Lower lobe of right lung (tissue), 2 donors: ENCODE results near the gene ARMH3. TPM values are rescaled to one million over a fixed set of nuclear protein-coding genes. Genes with fewer than 3 reads are reported as not detected.
A peak's percentile ranks its signal among the peaks of the same experiment; 100 is the strongest.

Experiments
- ATAC-seq, 2 donors: fragments of 200-7000 bp; cut with Tn5 transposase; one replicate each; pipeline ENCODE4 v1.9.1; 2020 to 2022; ENCODE audit warnings: mild to moderate bottlenecking in 2 of 2, moderate library complexity in 2 of 2
- DNase-seq: peaks from one replicate; pipeline ENCODE4 v3.0.0-alpha.2; 2020
- H3K27ac ChIP-seq: fragments of 200-600 bp; one replicate; pipeline ENCODE4 v1.8.0; 2022
- H3K27me3 ChIP-seq: fragments of 200-600 bp; one replicate; pipeline ENCODE4 v1.8.0; 2022; ENCODE audit warnings: low read depth
- H3K36me3 ChIP-seq: fragments of 200-600 bp; one replicate; pipeline ENCODE4 v1.8.0; 2022; ENCODE audit warnings: mild to moderate bottlenecking
- H3K4me1 ChIP-seq: fragments of 200-600 bp; one replicate; pipeline ENCODE4 v1.8.0; 2022
- H3K4me3 ChIP-seq: fragments of 200-600 bp; one replicate; pipeline ENCODE4 v1.8.0; 2022; ENCODE audit warnings: mild to moderate bottlenecking
- H3K9me3 ChIP-seq: fragments of 200-600 bp; one replicate; pipeline ENCODE4 v1.8.0; 2022
- intact Hi-C: fragments of 100-400 bp; cut with DNase I; formaldehyde crosslinking; loops from one replicate; pipeline ENCODE4 v1.11.0; 2022
- total RNA-seq: library from RNA; stranded (reverse); fragmentation: NEBNext Ultra II Directional; extraction: Animal tissue kit (Norgen Biotek cat#: 25700); gene quantifications from one replicate; pipeline ENCODE4 v1.2.1, GENCODE V29; 2021
- TF ChIP-seq, protein P1 (sequence below): fragments of 200-600 bp; IDR thresholded peaks from one replicate; pipeline ENCODE4 v1.8.0; 2022; ENCODE audit warnings: antibody characterized with exemption, mild to moderate bottlenecking
- donor health status: DM: no; HTN: yes; CAD: no; lungs with severe emphysema.

The ARMH3 gene
- total RNA-seq, 1 donor from 2014 or later, result 38.6 TPM

DNA sequence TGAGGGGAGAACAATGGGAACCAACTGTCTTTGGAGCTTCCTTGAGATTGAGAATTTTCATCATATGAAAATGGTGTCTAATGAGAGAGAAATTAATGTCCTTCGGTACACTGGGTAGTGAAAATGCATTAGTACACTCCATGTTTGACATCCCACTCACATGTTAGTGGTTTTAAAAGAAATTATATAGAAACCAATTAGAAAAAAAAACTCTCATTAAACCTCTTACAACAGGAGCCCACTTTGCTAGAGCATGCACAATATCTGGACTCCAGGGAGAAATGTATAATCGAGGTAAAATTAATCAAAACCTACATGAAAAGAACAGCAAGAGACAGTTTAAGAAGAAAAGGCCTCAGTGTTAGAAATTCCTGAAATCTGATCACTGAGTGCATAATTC is 133.1 kb downstream of the ARMH3 start:
- peaks cover 6% of the 10 kb centered on the region for H3K36me3 ChIP-seq
- H3K27me3 ChIP-seq, result no peaks in the 10 kb centered on the region
- H3K27ac ChIP-seq, result no peak overlapping the region
- H3K4me3 ChIP-seq, result no peak overlapping the region
- TF ChIP-seq, protein P1, sequence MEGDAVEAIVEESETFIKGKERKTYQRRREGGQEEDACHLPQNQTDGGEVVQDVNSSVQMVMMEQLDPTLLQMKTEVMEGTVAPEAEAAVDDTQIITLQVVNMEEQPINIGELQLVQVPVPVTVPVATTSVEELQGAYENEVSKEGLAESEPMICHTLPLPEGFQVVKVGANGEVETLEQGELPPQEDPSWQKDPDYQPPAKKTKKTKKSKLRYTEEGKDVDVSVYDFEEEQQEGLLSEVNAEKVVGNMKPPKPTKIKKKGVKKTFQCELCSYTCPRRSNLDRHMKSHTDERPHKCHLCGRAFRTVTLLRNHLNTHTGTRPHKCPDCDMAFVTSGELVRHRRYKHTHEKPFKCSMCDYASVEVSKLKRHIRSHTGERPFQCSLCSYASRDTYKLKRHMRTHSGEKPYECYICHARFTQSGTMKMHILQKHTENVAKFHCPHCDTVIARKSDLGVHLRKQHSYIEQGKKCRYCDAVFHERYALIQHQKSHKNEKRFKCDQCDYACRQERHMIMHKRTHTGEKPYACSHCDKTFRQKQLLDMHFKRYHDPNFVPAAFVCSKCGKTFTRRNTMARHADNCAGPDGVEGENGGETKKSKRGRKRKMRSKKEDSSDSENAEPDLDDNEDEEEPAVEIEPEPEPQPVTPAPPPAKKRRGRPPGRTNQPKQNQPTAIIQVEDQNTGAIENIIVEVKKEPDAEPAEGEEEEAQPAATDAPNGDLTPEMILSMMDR, result no peak
- intact Hi-C loops, result no loop called here
- no peak for ATAC-seq
- H3K4me1 ChIP-seq, result no peaks in the 10 kb centered on the region
- H3K9me3 ChIP-seq, result no peaks in the 10 kb centered on the region
- no peak for DNase-seq

DNA sequence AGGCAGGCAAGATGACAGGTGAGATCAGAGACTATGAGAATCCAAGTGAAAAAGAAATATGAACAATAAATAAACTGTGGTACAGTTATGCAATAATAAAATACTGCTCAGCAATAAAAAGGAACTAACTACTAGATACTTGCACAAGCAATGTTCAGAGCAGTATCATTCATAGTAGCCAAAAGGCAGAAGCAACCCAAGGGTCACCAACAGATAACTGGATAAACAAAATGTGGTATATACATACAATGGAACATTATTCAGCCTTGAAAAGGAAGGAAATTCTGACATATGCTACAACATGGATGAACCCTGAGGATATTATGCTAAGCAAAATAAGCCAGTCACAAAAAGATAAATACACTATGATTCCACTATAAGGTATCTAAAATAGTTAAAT is 135.4 kb downstream of the ARMH3 start:
- ATAC-seq (peak in 1 of 2 donors; percentile 56), DNase-seq (no peak)
- TF ChIP-seq, protein P1, result no peak
- Histone ChIP-seq H3K27me3 (no peaks in the 10 kb centered on the region), H3K4me3 (no peak overlapping the region), H3K36me3 (peaks cover 6% of the 10 kb centered on the region), H3K4me1 (no peaks in the 10 kb centered on the region), H3K27ac (no peak overlapping the region), H3K9me3 (no peaks in the 10 kb centered on the region)
- intact Hi-C loops, result no loop called here

DNA sequence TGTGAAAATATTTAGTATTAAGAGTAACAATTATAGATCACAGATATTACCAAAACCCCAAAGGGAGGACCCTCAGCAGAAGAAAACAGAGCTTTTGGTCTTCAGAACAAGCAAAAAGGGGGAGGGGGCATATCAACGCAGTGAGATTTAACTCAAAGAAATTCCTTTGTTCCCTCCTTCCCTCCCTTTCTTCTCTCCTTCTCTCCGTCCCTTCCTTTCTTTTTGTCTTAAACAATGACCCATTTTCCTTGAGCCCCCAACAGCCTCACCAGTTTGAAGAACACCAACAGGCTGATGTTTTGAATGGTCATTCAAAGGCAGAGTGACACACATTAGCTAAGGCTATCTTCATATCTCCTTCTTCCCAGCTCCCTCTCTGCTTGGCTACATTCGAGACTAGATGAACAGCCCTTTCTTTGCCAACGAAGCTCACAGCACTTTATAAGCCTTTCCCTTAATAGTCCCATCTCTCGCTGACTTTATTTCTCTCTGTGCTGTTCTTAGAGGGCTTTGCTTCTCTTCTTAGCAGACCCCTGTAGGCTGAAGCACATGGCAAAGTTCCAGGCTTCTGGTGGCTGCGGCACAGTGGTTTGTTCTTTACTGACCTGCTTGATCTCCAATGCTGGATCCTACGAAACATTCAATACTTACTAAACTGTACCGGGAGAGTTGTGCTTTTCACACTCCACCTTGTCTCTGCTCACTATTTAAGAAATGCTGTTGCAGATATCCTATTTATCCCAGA is 136.8 kb downstream of the ARMH3 start:
- Histone ChIP-seq H3K27ac (no peak overlapping the region), H3K36me3 (peaks cover 8% of the 10 kb centered on the region), H3K27me3 (no peaks in the 10 kb centered on the region), H3K4me1 (no peaks in the 10 kb centered on the region), H3K4me3 (no peak overlapping the region), H3K9me3 (no peaks in the 10 kb centered on the region)
- TF ChIP-seq, protein P1, result no peak
- ATAC-seq (no peak), DNase-seq (no peak)
- intact Hi-C loops, result no loop called here

DNA sequence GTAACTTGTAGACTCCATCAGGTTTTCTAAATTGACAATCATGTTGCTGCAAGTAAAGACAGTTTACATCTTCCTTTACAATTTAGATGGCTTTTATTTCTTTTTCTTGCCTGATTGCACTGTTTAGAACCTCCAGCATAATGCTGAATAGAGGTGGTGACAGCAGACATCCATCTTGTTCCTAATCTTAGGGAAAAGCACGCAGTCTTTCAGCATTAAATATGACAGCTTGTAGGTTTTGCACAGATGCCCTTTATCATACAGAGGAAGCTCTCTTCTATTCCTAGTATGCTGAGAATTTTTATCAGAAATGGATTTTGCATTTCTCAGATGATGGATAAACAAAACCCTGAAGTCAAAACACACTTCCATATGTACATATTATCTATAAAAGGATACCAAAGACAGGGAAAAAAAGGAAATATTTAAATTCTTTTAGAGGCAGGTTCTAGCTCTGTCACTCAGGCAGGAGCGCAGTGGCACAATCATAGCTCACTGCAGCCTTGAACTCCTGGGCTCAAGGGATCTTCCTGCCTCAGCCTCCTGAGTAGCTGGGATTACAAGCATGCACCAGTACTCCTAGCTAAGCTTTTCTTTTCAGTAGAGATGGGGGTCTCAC is 143.3 kb downstream of the ARMH3 start:
- Histone ChIP-seq H3K27me3 (no peaks in the 10 kb centered on the region), H3K4me1 (no peaks in the 10 kb centered on the region), H3K27ac (no peak overlapping the region), H3K36me3 (peaks cover 22% of the 10 kb centered on the region), H3K9me3 (no peaks in the 10 kb centered on the region), H3K4me3 (no peak overlapping the region)
- ATAC-seq, result no peak
- no peak for DNase-seq
- TF ChIP-seq, protein P1, result no peak
- intact Hi-C loops, result no loop called here

DNA sequence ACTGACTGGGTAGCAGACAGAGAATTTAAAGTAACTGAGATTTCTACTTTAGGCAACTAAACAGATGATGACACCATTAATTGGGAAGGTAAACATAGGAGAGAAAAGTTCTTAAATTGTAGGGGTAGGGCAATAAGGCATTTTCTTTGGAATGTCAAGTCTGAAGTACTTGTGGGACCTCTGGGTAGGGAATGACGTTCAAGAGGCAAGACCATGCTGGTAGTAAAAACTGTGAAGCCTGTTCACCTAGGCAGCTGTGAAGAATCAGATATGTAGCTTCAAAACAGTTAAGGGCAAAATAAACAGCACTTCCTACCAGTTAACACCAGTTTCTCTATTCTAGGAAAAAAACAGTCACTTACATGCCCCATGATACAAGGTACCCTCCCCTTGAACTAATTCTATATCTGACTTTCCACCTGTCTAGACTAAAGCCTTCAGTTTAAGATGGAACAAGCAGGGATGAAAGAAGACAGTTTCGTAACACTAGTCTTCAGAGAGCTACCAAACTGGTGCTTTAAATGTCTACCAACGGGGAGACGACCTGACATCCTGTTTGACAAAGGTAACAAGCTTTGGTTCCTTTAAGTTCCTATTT is 149.3 kb downstream of the ARMH3 start:
- Histone ChIP-seq H3K4me1 (no peaks in the 10 kb centered on the region), H3K9me3 (no peaks in the 10 kb centered on the region), H3K36me3 (peaks cover 24% of the 10 kb centered on the region), H3K27me3 (no peaks in the 10 kb centered on the region), H3K4me3 (no peak overlapping the region), H3K27ac (no peak overlapping the region)
- intact Hi-C loops, result no loop called here
- no peak for DNase-seq
- no peak for ATAC-seq
- TF ChIP-seq, protein P1, result no peak
